ENCODE measurements around the gene FANK1. TPM values are rescaled to one million over a fixed set of nuclear protein-coding genes. Genes with fewer than 3 reads are reported as not detected.

The FANK1 gene
- total and polyA plus RNA-seq, 4 donors: 3.7 to 19.1 (median 10.0) TPM

GRCh38 chr10:125865120-125865519 is 31.2 kb upstream of the FANK1 start:
- WGBS (ENCODE audit: insufficient coverage): 83% methylated on average over 2 of the region's 3 CpGs

GRCh38 chr10:125866421-125867029 is 29.8 kb upstream of the FANK1 start:
- WGBS (ENCODE audit: insufficient coverage): 98% methylated on average over 4 of the region's 7 CpGs
- Histone ChIP-seq H3K4me3 (ENCODE audit: low read depth, low read length) (no peak overlapping the region), H3K27me3 (ENCODE audit: control insufficient read depth, insufficient read depth, low read length) (no peaks in the 10 kb centered on the region)

More at GRCh38 chr10:125865120-125865519, 31.2 kb upstream of the FANK1 start:
- no peak overlapping the region for H3K27ac ChIP-seq (ENCODE audit: low read depth, low read length)
- no peaks in the 10 kb centered on the region for H3K9me3 ChIP-seq (ENCODE audit: control insufficient read depth, insufficient read depth, low read length)
- H3K4me1 ChIP-seq (ENCODE audit: control insufficient read depth, insufficient read depth, low read length): no peaks in the 10 kb centered on the region
- peaks cover 15% of the 10 kb centered on the region for H3K36me3 ChIP-seq (ENCODE audit: control insufficient read depth, insufficient read depth, low read length)
- H3K4me3 ChIP-seq (ENCODE audit: low read depth, low read length): no peak overlapping the region
- H3K27me3 ChIP-seq (ENCODE audit: control insufficient read depth, insufficient read depth, low read length): no peaks in the 10 kb centered on the region
- no peak for DNase-seq (ENCODE audit: low read depth in 4 of 6, low spot score in 6 of 6)

GRCh38 chr10:125868372-125868975 is 27.9 kb upstream of the FANK1 start:
- Histone ChIP-seq H3K9me3 (ENCODE audit: control insufficient read depth, insufficient read depth, low read length) (no peaks in the 10 kb centered on the region), H3K27ac (ENCODE audit: low read depth, low read length) (no peak overlapping the region), H3K27me3 (ENCODE audit: control insufficient read depth, insufficient read depth, low read length) (no peaks in the 10 kb centered on the region), H3K4me3 (ENCODE audit: low read depth, low read length) (no peak overlapping the region), H3K36me3 (ENCODE audit: control insufficient read depth, insufficient read depth, low read length) (peaks cover 11% of the 10 kb centered on the region), H3K4me1 (ENCODE audit: control insufficient read depth, insufficient read depth, low read length) (no peaks in the 10 kb centered on the region)
- WGBS (ENCODE audit: insufficient coverage): 80% methylated on average over 1 of the region's 7 CpGs
- peak in 3 of 6 donors; percentile 28 to 82 (median 47) for DNase-seq (ENCODE audit: low read depth in 4 of 6, low spot score in 6 of 6)

More at GRCh38 chr10:125866421-125867029, 29.8 kb upstream of the FANK1 start:
- Histone ChIP-seq H3K27ac (ENCODE audit: low read depth, low read length) (no peak overlapping the region), H3K4me1 (ENCODE audit: control insufficient read depth, insufficient read depth, low read length) (no peaks in the 10 kb centered on the region), H3K36me3 (ENCODE audit: control insufficient read depth, insufficient read depth, low read length) (peaks cover 11% of the 10 kb centered on the region), H3K9me3 (ENCODE audit: control insufficient read depth, insufficient read depth, low read length) (no peaks in the 10 kb centered on the region)
- DNase-seq (ENCODE audit: low read depth in 4 of 6, low spot score in 6 of 6): no peak

- no peak for DNase-seq (ENCODE audit: low read depth in 4 of 6, low spot score in 6 of 6)
- no peaks in the 10 kb centered on the region for H3K4me1 ChIP-seq (ENCODE audit: control insufficient read depth, insufficient read depth, low read length)
- H3K27ac ChIP-seq (ENCODE audit: low read depth, low read length): no peak overlapping the region
- no peaks in the 10 kb centered on the region for H3K27me3 ChIP-seq (ENCODE audit: control insufficient read depth, insufficient read depth, low read length)
- H3K9me3 ChIP-seq (ENCODE audit: control insufficient read depth, insufficient read depth, low read length): no peaks in the 10 kb centered on the region
- 96% methylated on average over 3 of the region's 4 CpGs for WGBS (ENCODE audit: insufficient coverage)
- H3K36me3 ChIP-seq (ENCODE audit: control insufficient read depth, insufficient read depth, low read length): peaks cover 2% of the 10 kb centered on the region
- no peak overlapping the region for H3K4me3 ChIP-seq (ENCODE audit: low read depth, low read length)
These were observed 25.0 kb upstream of the FANK1 start for GRCh38 chr10:125871338-125871737.

GRCh38 chr10:125878957-125879835 is 17.2 kb upstream of the FANK1 start:
- Histone ChIP-seq H3K27ac (ENCODE audit: low read depth, low read length) (no peak overlapping the region), H3K4me3 (ENCODE audit: low read depth, low read length) (no peak overlapping the region), H3K9me3 (ENCODE audit: control insufficient read depth, insufficient read depth, low read length) (no peaks in the 10 kb centered on the region), H3K4me1 (ENCODE audit: control insufficient read depth, insufficient read depth, low read length) (peaks cover 4% of the 10 kb centered on the region), H3K27me3 (ENCODE audit: control insufficient read depth, insufficient read depth, low read length) (no peaks in the 10 kb centered on the region), H3K36me3 (ENCODE audit: control insufficient read depth, insufficient read depth, low read length) (no peaks in the 10 kb centered on the region)
- WGBS (ENCODE audit: insufficient coverage): 75% methylated on average over 8 of the region's 11 CpGs
- DNase-seq (ENCODE audit: low read depth in 4 of 6, low spot score in 6 of 6): no peak

- H3K4me1 ChIP-seq (ENCODE audit: control insufficient read depth, insufficient read depth, low read length): peaks cover 4% of the 10 kb centered on the region
- peak in 2 of 6 donors; percentile 21 to 43 for DNase-seq (ENCODE audit: low read depth in 4 of 6, low spot score in 6 of 6)
- no peaks in the 10 kb centered on the region for H3K9me3 ChIP-seq (ENCODE audit: control insufficient read depth, insufficient read depth, low read length)
- 29% methylated on average over 3 of the region's 6 CpGs for WGBS (ENCODE audit: insufficient coverage)
- H3K27me3 ChIP-seq (ENCODE audit: control insufficient read depth, insufficient read depth, low read length): no peaks in the 10 kb centered on the region
- no peaks in the 10 kb centered on the region for H3K36me3 ChIP-seq (ENCODE audit: control insufficient read depth, insufficient read depth, low read length)
- H3K27ac ChIP-seq (ENCODE audit: low read depth, low read length): no peak overlapping the region
- no peak overlapping the region for H3K4me3 ChIP-seq (ENCODE audit: low read depth, low read length)
These were observed 15.6 kb upstream of the FANK1 start for GRCh38 chr10:125880719-125881118.

- Histone ChIP-seq H3K27ac (ENCODE audit: low read depth, low read length) (no peak within 1 kb of the TSS), H3K4me3 (ENCODE audit: low read depth, low read length) (no peak within 1 kb of the TSS), H3K27me3 (ENCODE audit: control insufficient read depth, insufficient read depth, low read length) (no peaks in the 10 kb centered on the region), H3K4me1 (ENCODE audit: control insufficient read depth, insufficient read depth, low read length) (peaks cover 4% of the 10 kb centered on the region), H3K36me3 (ENCODE audit: control insufficient read depth, insufficient read depth, low read length) (no peaks in the 10 kb centered on the region), H3K9me3 (ENCODE audit: control insufficient read depth, insufficient read depth, low read length) (no peaks in the 10 kb centered on the region)
- 26% methylated on average over 3 of the region's 4 CpGs for whole genome bisulfite sequencing (ENCODE audit: insufficient coverage)
- DNase-seq (ENCODE audit: low read depth in 4 of 6, low spot score in 6 of 6): peak in 2 of 6 donors; percentile 7 to 9
These were observed 15.2 kb upstream of the FANK1 start, which contains the start of gene DHX32 for GRCh38 chr10:125881192-125881591. TSS of gene DHX32 (minus strand) at chr10:125881292. CDS start at chr10:125880824, 468 bp downstream.

- no CpG with 5 or more reads among the region's 1 CpG for WGBS (ENCODE audit: insufficient coverage)
- Histone ChIP-seq H3K9me3 (ENCODE audit: control insufficient read depth, insufficient read depth, low read length) (no peaks in the 10 kb centered on the region), H3K4me1 (ENCODE audit: control insufficient read depth, insufficient read depth, low read length) (peaks cover 4% of the 10 kb centered on the region), H3K27ac (ENCODE audit: low read depth, low read length) (no peak overlapping the region), H3K4me3 (ENCODE audit: low read depth, low read length) (no peak overlapping the region), H3K36me3 (ENCODE audit: control insufficient read depth, insufficient read depth, low read length) (no peaks in the 10 kb centered on the region), H3K27me3 (ENCODE audit: control insufficient read depth, insufficient read depth, low read length) (no peaks in the 10 kb centered on the region)
- DNase-seq (ENCODE audit: low read depth in 4 of 6, low spot score in 6 of 6): no peak
These were observed 13.8 kb upstream of the FANK1 start for GRCh38 chr10:125882596-125882995.

- Histone ChIP-seq H3K4me3 (ENCODE audit: low read depth, low read length) (no peak overlapping the region), H3K27me3 (ENCODE audit: control insufficient read depth, insufficient read depth, low read length) (no peaks in the 10 kb centered on the region), H3K27ac (ENCODE audit: low read depth, low read length) (no peak overlapping the region), H3K4me1 (ENCODE audit: control insufficient read depth, insufficient read depth, low read length) (peaks cover 4% of the 10 kb centered on the region), H3K9me3 (ENCODE audit: control insufficient read depth, insufficient read depth, low read length) (no peaks in the 10 kb centered on the region), H3K36me3 (ENCODE audit: control insufficient read depth, insufficient read depth, low read length) (no peaks in the 10 kb centered on the region)
- no peak for DNase-seq (ENCODE audit: low read depth in 4 of 6, low spot score in 6 of 6)
- 94% methylated on average over 3 of the region's 3 CpGs for WGBS (ENCODE audit: insufficient coverage)
These were observed 13.2 kb upstream of the FANK1 start for GRCh38 chr10:125883211-125883610.
